Central memory CD4-positive, alpha-beta T cell (primary cell): ENCODE data around the gene UBFD1.
"Not testable (repeated sequence)": the region's sequence is repeated elsewhere in the genome, so short reads cannot be mapped to it uniquely, and the experiment has no call there.

Experiments
- DNase-seq: peaks from one replicate; pipeline ENCODE4 v3.0.0; 2022
- total RNA-seq, 3 experiments: gene quantifications; one replicate each; lab custom pipeline; 2026; lab: John Stamatoyannopoulos, UW

The UBFD1 gene, protein sequence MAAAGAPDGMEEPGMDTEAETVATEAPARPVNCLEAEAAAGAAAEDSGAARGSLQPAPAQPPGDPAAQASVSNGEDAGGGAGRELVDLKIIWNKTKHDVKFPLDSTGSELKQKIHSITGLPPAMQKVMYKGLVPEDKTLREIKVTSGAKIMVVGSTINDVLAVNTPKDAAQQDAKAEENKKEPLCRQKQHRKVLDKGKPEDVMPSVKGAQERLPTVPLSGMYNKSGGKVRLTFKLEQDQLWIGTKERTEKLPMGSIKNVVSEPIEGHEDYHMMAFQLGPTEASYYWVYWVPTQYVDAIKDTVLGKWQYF
- total RNA-seq, result 29.7 to 68.4 (median 45.4) reads per million in 3 experiments

DNA sequence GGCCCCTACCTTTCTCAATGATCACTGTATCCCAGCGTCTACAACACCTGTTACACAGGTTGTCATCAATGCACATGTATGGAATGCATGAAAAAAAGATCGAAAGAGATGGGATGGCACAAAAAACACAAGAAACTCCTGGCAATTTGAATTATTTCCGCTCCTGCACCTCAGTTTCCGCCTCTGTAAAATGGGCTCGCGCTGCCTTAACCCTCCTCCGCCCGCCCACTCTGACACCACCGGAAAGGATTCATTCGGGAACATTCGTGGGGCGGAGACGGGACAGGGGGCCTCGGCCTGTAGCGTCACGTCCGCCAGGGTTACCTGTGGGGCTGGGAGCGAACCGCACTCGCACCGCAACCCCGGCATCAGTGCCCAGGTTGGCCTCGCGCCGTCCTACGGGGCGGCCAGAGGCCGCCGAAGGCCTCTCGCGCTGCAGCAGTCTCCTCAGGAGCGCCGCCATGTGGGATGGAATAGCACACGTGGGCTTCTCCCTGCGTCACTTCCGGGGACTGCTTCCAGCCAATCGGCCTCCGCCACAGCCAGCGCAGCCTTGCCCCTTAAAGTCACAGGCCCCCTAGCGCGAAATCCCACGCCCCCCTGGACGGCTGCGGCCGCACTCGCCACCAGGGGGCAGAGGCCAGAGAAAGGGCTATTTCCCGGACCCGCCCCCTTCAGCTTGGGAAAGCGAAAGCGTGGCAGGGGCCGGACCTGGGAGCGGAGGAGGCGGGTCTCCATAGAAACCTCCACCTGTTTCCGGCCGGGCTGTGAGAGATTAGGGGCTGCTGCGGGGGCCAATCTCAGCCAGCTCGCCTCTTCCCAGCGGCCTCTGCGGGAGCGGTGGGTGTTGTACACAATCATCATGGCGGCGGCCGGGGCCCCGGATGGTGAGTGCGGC is at the start of gene UBFD1, which contains the start of gene EARS2:
Gene UBFD1, plus strand, starts transcription at position 847 of the 898 bp plus-strand sequence. Its CDS starts 16 bp downstream, at position 863.
Gene EARS2, minus strand, starts transcription at position 470 of the 898 bp plus-strand sequence. Its CDS starts 7 bp downstream, at position 463.
- DNase-seq, result peak; percentile 94

DNA sequence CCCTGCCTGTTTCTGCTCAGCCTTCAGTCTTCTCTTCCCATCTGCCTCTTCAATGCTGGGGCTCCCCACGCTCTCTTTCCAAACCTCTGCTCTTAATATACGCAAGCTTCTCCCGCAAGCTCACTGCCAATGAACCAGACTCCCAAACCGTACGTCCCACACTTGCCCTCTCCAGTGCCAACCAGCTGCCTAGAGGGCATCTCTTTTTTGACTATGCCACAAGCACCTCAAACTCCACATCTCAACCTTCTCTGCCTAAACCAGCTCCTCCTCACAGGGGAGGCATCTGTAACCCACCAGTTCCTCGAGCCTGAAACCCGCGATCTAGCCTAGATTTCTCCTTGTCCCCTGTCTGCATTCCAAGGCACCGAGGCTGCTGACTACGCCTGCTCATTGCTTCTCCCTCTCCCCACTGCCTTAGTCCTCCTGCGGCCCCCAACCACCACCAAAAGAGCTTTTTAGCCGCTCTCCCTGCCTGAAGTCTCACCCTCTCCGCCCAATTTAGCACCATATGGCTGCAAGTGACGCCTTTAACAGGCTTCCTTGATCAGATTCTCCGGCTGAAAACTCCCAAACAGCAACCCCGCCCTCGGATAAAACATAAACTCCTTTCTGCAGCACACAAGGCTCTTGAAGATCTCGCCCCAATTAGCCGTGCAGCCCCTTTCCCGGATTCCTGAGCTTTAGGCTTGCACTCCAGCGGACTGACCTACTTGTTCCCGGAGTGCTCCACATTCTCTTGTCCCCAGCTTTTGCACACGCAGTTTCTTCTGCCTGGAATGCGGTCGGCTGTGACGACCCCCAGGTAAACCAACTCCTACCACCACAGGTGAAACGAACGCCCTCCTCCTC is 48.7 kb upstream of the UBFD1 start:
- no peak for DNase-seq

DNA sequence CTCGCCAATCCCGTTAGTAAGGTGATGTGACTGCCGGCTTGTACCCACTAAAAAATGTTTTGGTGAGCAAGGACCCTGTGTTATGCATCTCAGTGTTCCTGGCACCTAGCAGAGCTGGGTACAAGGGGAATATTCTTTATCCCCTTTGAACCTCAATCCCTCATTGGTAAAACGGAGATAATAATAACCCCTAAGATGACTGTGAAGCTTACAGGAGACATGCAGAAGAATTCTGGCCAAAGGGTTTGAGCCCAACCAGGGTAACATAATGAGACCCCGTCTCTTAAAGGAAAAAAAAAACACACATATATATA is 48.1 kb upstream of the UBFD1 start:
- no peak for DNase-seq

GRCh38 chr16:23509782-23510163 is 47.8 kb upstream of the UBFD1 start:
- peak; percentile 45 for DNase-seq

DNA sequence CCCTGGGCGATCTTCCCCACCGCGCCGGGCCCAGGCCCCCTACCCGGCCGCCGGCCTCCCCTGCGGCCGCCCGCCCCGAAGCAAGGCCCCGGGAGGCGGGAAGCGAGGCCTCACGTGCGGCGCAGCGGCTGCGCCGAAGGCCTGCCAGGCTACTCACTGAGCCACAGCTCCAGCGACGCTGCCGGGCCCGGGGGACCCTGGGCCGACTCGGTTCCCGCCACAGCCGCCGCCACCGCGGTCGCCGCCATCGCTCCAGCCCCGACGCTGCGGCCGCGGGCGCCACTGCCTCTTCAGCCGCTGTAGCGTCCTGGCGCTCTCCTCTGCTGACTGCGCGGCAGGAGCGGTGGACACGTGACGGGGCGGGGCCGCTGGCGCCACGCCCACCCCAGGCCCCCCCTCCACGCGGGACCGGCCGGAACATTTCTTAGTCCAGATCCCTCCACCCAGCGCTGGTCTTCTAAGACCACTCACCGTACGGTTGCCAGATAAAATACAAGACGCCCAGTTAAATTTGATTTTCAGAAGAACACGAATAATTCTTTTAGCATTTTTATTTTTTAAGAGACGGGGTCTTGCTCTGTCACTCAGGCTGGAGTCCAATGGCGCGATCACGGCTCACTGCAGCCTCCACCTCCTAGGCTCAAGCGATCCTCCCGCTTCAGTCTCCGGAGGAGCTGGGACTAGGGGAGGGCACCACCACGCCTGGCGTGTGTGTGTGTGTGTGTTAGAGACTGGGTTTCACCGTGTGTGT is 47.2 kb upstream of the UBFD1 start, which contains the start of gene GGA2:
Gene GGA2, minus strand, starts transcription at position 331 of the 751 bp plus-strand sequence. Its CDS starts 83 bp downstream, at position 248.
- peak; percentile 69 for DNase-seq

- DNase-seq, result not testable (repeated sequence)
Observed at GRCh38 chr16:23510915-23511270, 46.6 kb upstream of the UBFD1 start.

DNA sequence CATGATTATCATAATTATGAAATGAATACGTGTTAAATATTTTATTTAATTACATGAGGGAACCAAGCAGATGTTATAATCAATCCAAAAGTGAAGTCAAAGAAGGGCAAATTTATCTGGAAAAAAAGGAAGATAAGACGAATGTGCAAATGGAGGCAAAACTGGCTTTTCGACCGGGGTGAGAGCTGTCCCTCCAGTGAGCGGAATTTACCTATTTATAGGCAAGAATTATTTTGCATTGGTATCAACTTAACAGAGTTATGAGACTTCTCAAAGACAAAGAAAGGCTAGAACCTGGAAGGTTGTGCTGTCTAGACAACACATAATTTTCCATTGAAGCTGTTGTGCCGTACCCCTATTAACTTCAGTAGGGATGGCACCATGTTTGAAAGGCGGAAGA is 45.8 kb upstream of the UBFD1 start:
- no peak for DNase-seq

- DNase-seq, result no peak
Observed at GRCh38 chr16:23512168-23512695, 45.3 kb upstream of the UBFD1 start.

- DNase-seq, result peak; percentile 79
Observed at GRCh38 chr16:23514381-23515152, 43.0 kb upstream of the UBFD1 start.

DNA sequence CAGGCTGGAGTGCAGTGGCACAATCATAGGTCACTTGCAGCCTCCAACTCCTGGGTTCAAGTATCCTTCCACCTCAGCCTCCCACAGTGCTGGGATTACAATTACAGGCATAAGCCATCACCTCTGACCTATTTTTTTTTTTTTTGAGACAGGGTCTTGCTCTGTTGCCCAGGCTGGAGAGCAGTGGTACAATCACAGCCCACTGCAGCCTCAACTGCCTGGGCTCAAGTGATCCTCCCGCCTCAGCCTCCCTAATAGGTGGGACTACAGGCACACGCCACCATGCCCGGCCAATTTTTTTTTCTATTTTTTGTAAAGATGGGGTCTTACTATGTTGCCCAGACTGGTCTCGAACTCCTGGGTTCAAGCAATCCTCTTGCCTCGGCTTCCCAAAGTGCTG is 41.6 kb upstream of the UBFD1 start:
- no peak for DNase-seq

DNA sequence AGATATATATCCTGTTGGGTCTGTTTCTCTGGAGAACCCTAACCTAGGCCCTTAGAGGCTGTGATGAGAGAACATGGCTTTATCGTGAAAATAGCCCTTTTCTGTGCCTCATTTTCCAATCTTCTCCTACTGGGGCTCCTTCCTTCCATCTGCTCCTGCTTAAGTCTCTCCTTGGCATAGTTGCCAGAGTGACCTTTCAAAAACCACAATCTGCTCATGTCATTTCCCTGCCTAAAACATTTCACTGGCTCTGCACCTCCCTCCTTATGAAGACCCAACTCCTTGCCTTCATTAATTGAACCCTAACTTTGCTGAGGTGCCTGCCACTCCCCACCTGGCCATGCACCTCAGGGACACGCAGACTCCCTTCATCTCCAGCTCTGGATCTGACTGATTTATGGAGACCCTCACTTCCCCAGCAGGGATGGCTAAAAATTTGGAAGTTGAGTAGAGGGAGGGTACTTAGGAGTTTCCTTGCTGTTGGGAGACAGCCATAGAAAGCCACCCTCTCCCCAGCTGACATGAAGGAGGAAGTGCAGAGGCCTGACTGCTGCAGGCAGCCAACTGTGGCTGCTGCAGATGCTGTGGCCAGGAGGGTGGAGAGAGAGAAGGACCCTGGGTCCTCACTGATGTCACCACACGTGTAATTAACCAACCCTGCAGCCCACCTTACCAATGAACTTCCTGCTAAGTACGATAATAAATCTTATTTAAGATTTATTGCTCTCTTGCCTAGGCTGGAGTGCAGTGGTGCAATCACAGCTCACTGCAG is 41.0 kb upstream of the UBFD1 start:
- DNase-seq, result no peak

DNA sequence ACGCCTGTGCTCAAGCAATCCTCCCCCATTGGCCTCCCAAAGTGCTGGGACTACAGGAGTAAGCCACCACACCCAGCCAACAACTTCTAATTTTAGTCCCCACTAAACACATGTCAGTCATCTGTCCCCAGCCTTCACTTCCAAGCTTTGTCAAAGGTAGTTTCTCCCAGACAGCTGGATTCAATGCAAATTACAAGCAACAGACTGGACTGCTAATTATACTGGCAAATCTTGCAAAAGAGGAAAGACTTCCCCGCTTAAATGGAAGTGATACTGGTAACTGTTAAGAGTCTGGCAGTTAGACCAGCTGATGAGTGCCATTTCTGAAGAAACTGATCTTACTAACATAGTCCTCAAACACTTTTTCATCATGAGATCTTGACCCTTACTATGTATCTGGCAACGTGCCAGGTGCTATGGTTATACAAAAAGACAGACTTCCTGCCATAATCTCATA is 39.1 kb upstream of the UBFD1 start:
- no peak for DNase-seq

GRCh38 chr16:23519282-23519681 is 38.2 kb upstream of the UBFD1 start:
- no peak for DNase-seq

GRCh38 chr16:23520500-23520899 is 37.0 kb upstream of the UBFD1 start:
- no peak for DNase-seq

- no peak for DNase-seq
Observed at GRCh38 chr16:23521037-23521743, 36.3 kb upstream of the UBFD1 start.

DNA sequence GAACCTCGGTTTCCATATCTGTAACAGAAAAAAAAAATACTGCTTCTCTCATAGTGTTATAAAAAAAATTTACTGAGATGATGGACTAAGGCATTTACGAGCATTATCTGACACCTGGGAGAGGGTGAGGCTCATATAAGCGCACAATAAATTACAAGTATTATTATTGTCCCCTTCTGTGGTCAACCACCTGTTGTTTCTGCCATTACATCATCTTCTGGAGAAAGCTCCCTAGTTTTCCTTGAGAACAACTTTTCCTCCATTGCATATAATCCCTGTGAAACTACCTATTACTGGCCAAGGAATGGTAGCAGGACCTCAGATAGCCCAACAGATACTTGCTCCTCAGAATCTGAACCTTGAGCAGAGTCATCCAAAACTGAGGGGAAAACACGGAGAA is 35.6 kb upstream of the UBFD1 start:
- no peak for DNase-seq

DNA sequence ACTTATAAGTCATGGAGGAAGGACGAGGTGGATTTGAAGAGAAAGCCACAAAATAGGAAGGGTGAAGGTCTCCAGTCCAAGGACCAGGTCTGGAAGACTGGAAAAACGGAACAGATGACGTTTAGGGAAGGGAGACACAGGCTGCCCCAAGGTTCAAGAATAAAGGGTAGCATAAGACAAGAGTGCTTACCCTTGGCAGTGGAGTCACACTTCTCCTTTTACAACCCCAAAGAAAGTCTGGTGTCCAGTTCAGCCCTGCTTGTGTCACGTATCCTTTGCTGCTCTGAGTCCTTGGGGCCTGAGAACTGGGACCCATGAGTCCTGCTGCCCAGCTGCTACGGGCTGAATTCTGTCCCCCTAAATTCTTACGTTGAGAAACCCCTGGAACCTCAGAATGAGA is 34.2 kb upstream of the UBFD1 start:
- no peak for DNase-seq

DNA sequence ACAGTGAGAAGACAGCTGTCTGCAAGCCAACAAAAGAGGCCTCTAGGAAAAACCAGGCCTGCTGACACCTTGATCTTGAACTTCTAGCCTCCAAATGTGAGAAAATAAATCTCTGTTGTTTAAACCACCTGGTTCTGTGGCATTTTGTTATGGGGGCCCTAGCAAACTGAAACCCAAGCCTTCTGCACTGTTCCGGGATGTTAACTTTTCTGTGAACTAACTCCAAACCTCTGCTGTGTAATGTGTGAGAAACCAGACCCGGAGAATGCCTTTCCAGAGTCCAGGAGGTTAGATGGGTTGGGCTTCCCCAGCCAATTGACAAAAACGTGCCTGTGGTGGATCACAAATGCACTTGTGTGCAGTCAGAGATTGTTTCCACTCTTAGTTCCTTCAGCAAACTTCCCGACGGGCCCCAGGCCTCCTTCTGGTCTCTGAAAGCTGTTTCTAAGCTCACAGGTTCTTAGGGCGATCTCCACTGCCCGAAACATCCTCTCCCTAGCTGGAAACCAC is 33.6 kb upstream of the UBFD1 start:
- DNase-seq, result no peak

GRCh38 chr16:23524886-23525285 is 32.6 kb upstream of the UBFD1 start:
- no peak for DNase-seq
